Mucosa of gallbladder (tissue), 1 donor: Measurements from ENCODE around the gene BDKRB2. TPM values are rescaled to one million over a fixed set of nuclear protein-coding genes. Genes with fewer than 3 reads are reported as not detected.

ENCODE experiments used
- DNase-seq: peaks from one replicate; pipeline ENCODE4 v3.0.0-alpha.2; 2020; ENCODE audit warnings: low spot score
- total RNA-seq: library from RNA; stranded (reverse); gene quantifications from one replicate; pipeline ENCODE4 v1.2.1, GENCODE V29; 2021
- donor health status: DM: no; HTN: no; CAD: no.

BDKRB2 gene
- total RNA-seq, 1 donor from 2014 or later: 14.5 TPM

GRCh38 chr14:96270565-96271420, 66.2 kb downstream of the BDKRB2 start:
- no peak for DNase-seq

- DNase-seq: no peak
Measured at GRCh38 chr14:96271421-96271762, 66.8 kb downstream of the BDKRB2 start.

DNA sequence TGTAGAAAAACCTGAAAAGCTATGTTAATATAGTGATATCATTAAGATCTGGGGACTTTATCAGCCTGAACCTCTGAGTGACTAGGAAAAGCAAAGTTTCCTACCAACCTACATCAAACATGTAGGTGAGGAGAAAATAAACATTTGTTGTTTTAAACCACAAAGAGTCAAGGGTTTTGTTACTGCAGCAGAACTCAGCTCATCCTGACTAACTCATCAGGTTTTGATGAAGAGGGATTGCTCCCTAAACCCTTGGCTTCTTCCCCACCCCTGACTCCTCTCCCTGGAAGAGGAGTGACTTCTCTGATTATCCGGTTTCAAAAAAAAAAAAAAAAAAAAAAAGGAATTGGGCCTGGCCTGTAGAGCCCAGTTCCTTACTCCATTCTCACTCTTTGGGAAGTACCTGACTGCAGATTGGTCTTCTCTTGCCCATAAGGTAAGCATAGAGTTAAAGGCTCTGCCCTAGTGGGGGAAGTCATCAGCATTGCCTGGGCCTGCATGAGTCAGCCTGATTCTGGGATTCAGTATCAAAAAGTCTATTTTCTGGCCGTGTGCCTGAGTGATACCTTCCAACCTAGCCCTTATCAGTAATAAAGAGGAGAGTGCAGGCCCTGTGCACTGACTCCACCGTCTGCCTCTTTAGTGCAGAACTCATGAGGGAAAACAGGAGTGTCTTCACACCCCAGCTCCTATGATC, 68.3 kb downstream of the BDKRB2 start:
- DNase-seq: no peak

DNA sequence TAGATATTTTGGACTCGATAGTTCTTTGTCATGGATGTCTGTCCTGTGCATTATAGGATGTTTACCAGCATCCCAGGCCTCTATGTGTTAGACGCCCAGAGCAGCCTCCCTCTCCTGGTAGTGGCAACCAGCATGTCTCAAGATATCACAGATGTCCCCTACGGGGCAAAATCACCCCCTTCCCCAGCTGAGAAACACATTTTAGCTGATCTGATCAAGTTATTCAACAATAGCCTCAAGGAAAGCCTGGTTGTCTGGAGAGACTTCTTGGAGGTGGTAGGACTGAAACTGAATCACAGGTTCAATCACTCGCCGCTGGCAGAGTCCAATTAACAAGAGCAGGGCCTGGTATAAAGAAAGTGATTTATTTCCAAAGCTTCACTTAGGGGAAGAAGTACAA, 69.0 kb downstream of the BDKRB2 start:
- DNase-seq: no peak

- DNase-seq: no peak
Measured at GRCh38 chr14:96274122-96274521, 69.5 kb downstream of the BDKRB2 start.

DNA sequence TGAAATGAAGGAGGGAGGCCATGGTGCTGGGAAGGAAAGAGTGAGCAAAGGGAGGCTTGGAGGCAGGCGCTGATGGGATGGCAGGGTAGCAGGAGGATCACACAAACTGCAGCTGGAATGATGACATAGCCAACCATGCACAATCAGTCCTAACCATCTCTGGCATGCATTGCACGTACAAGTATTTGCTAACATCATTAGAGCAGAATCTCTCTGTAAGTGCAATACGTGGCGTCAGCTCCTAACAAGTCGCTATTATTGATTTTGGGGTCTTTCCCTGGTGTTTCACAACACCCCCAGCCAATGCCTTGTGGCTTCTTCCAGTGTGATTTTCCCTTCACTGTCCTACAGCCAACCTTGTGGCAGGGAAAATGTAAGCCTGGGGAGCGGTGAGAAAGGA, 69.9 kb downstream of the BDKRB2 start:
- DNase-seq: no peak

GRCh38 chr14:96275177-96276112, 70.8 kb downstream of the BDKRB2 start:
- DNase-seq: peak; percentile 68

- DNase-seq: no peak
Measured at GRCh38 chr14:96277890-96278289, 73.3 kb downstream of the BDKRB2 start.

DNA sequence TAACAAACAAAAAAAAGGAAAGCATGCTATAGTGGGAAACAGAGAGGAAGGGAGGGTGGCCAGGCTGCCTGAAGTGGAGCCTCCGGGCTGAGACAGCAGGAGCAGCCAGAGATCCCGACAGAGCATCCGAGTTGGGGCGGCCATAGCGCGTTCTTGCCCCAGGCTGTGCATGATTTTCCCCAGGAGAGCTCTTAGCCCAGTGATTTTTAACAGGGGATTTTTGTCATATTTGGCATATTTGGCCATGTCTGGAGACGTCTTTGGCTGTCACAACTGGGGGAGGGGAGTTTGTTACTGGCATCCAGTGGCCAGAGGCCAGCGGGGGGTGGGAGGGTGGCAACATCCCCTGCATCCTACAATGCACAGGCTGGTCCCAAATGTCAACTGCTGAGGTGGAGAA, 74.9 kb downstream of the BDKRB2 start:
- no peak for DNase-seq

DNA sequence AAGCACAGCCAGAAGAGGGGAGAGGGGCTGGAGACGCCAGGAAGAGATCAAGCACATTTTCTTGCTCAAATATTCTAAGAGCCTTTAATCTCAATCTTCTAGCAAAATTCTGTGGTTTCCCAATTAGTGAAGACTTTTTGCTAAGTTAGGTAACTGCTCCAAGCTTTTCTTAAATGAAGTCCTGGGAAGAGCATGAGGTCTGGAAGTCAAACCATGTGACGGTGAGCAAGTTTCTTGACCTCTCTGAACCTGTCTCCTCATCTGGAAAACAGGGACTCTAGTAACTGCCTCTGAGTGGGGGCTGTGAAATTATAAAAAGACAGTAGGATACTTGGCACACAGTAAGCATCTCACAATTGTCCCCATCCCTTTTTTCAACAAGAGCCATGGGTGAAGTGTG, 75.5 kb downstream of the BDKRB2 start:
- DNase-seq: no peak

- DNase-seq: no peak
Measured at GRCh38 chr14:96281486-96281885, 76.8 kb downstream of the BDKRB2 start.

DNA sequence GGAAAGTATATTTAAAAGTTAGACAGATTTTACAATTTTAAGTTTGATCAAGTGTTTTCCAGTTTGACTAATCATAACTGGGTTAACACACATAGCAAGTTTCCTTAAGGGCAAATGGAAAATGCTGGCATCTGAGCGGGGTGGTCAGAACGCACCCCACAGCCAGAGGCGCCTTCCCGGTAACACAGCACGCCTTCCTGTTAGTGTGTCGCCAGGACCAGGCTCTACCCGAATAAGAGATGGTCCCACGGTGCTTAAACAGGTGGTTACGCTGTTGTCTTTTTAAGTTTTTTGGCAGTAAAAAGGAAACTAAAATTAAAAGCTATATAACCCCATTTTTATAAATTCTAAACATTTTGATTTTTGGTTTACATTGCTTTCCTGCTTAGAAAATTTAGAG, 79.4 kb downstream of the BDKRB2 start:
- DNase-seq: no peak

- no peak for DNase-seq
Measured at GRCh38 chr14:96284430-96284829, 79.8 kb downstream of the BDKRB2 start.

DNA sequence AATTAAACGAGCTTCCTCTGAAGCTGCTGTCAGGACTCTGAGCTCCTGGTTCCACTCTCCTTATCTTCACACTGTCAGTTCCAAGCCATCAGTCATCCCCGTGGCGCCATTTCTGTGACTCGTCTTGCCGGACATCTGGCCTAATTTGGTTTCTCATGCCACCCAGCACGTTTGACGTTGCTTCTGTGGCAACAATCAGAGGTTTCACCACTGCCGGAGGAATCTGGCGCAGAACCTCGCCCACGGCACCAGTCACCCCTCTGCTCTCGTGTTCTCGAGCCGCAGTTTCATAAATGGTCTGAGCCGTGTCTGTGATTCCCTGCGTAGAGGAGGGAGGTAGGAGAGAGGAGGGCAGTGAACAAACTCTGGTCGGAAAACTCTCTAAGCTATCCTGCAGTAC, 81.0 kb downstream of the BDKRB2 start:
- DNase-seq: peak; percentile 46

GRCh38 chr14:96286251-96286650, 81.6 kb downstream of the BDKRB2 start:
- DNase-seq: no peak

DNA sequence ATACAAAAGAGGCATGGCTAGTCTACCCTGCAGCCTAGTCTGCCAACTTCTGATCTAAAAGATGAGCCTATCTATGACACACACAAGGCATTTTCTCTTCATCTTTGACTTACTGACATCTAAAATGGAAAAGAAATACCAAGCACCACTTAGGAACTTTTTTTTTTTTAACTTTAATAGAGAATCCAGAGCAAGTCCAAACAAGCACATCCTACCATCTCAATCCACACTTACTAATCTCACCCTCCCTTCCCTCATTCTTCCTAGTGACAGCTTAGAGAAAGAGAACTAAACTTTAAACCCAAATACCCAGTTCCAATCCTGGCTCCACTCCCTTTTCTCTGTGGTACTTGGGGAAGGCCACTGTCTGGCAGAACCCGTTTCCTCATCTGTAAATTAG, 83.2 kb downstream of the BDKRB2 start:
- DNase-seq: no peak

Other genes with a start within 250 kb of the BDKRB2 start
- gene C14orf132, start 165.5 kb upstream of the BDKRB2 start, total RNA-seq: 9.5 TPM
- 4.1 TPM for gene BDKRB1, start 51.4 kb downstream of the BDKRB2 start, total RNA-seq
- 24.5 TPM for gene ATG2B, start 158.5 kb downstream of the BDKRB2 start, total RNA-seq
- gene GSKIP, start 158.7 kb downstream of the BDKRB2 start, total RNA-seq: 22.7 TPM
- 11.1 TPM for gene AK7, start 187.3 kb downstream of the BDKRB2 start, total RNA-seq